Ramos (cell line): ENCODE measurements around the gene STARD13.

Experiments used
- in situ Hi-C: fragments of 300-500 bp; cut with MboI; formaldehyde crosslinking; loops from one replicate; pipeline ENCODE4 v1.14.3; 2022; ENCODE audit warnings: low sequenced_read_pairs; ENCODE audit not compliant: unreplicated experiment

The STARD13 gene

DNA sequence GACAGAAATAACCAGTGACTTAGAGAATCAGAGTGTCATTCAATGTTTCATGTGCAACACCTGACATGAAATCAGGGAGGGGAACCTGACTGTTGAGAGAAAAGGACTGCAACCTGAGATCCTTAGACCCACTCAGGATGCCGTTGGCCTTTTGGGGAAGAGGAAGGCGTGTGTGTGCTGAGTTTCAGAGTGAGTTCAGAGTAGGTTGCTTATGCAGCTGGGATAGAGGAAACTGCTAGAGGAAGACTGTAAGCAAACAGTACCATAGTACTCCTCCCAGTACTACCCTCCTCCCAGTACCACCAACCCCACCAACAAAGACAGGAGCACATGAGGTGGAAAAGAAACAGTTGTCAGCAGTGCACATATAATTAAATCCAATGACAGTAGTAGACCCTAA is 205.6 kb downstream of the STARD13 start:
- in situ Hi-C loops = no loop called here

DNA sequence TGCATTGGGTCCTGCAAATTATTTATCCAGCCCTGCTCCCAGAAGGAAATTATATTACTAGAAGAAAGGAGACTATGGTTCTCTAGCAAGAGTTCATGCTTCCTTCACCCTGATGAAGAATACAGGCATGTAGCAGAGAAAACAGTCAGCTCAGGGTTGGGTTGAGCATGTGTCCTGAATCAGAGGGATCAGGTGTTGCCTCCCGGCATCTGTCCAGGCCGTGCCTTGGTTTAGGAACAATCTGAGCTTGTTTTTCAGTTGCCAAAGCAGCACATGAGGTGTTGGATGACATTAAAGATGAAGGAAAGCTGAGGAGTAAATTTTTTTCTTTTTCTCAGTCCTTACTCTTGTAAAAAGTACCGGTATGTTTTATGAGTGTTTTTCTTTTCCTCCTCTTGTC is 207.3 kb downstream of the STARD13 start:
- in situ Hi-C loops = no loop called here

DNA sequence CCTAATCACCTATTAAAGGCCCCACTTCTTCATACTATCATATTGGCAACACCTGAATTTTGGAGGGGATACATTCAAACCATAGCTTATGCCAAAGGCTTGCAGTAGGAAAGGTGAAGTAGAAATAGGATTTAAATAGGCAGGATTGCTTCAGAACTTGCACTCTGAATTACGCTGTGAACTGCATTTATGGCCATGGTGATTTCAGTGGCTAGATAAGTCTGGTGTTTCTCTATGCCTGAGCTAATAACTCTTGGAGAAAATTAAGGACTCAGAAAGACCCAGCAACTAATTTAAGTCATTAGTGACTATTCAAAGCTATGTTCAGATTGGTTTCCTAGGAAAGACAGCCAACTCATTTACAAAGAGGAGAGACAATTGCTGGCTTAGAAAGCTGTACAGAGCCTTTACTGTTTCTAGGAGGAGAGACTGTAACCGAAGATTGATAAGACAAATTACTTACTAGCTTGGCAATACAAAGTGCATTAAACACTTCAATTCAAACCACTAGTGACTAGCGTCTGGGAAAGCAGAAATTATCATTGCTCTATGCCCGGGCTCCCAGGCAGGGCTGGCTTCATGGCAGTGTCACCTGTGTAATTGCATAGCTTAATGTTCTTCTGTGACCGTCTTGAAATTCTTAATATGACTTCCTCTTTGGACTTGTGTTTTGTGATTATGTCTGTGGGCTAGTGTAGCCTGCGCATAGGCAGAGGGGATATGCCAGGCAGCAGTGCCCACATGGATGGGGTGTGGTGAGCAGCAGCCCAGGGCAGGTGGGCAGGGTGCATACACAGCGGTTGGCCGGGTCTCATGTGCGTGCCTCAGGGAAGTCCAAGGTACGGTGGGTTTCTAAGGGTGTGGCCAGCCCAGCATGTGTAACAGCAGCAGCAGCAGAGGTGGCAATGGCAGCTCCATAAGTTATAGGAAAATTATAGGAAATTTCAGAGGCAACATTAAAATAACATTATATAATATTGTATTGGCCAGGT is 209.3 kb downstream of the STARD13 start:
- in situ Hi-C loops = no loop called here

DNA sequence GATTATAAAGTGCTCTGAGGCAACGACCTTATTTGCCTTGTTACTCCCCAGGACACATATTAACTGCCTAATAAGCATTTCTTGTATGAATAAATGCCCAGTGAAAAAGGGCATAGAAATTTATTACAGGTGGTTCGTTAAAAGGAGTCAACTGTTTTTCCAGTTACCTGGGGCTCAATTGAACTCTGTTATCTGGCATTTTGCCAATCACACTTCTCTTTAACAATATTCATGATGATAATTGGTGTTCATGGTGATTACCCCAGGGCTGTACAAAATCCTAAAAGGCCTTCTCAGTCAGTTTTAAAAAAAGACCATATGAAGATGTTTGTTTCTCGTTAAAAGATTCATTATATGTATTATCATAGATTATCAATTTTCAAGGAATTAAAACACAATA is 212.2 kb downstream of the STARD13 start:
- in situ Hi-C loops = no loop called here

DNA sequence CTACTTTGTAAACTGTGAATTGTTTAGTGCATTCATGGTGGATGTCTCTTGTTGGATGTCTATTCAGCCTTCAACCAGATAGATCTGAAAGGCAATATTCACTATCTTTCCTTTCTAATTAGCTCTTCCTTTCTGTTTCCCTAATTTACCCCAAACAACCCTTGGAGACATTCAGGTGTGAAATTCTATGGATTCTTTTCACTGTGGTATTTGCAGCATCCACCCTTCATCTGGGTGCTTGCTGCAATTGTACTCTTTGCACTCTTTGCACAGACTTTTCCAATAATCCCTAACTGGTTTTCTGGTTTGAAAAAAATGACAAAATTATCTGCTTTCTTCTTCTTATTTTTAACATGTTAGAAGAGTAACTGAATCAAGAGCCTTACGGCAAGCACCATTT is 212.8 kb downstream of the STARD13 start:
- in situ Hi-C loops = no loop called here

DNA sequence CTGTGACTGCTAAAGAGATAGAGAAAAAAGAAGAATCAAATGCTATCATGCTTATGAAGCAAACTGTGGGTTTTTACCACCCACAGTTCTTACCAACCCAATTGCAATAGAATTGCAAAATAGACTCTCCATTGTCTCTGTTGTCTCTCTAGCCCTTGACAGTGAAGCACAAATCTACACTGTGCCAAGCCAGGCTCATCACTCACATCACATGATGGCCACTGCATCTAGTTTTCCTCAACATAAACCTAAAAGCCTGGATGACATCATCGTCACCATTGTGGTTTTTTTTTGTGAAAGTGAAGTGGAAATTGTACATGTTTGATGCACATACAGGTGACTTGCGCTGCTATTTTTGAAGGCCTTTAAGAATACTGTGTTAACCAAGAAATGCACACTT is 213.3 kb downstream of the STARD13 start:
- in situ Hi-C loops = no loop called here

DNA sequence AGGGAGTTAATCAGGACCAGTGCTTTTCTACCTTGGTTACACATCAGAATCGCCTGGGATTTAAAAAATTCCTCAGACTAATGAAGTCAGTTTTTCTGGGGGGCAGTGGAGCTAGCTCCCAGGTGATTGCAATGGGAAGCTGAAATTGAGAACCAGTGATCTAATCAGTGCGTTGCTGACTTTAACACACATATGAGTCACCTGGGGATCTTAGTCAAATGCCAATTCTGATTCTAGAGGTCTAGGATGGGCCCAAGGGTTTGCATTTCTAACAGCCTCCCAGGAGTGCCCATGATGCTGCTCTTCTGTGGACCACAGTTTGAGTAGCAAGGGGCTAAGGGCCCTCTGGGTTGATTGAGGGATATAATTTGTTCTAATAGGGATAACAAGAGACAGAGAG is 214.8 kb downstream of the STARD13 start:
- in situ Hi-C loops = no loop called here

DNA sequence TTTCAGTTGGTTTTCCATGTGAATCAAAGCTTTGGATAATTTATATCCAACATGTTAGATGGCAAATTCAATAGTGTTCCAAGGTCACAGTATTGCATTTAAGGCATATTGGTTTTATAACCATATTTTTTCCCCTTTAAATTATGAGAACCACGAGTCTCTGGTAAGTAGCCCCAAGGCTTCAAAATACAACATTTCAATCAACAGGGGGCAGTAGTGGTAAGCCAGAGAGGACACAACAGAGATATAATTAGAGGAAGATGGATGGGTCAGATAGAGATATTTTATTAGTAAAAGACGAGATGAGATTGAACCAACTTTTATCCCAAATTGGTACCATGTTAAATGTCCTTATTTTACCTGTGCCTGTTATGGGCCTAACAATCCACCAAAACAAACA is 216.2 kb downstream of the STARD13 start:
- in situ Hi-C loops = no loop called here

DNA sequence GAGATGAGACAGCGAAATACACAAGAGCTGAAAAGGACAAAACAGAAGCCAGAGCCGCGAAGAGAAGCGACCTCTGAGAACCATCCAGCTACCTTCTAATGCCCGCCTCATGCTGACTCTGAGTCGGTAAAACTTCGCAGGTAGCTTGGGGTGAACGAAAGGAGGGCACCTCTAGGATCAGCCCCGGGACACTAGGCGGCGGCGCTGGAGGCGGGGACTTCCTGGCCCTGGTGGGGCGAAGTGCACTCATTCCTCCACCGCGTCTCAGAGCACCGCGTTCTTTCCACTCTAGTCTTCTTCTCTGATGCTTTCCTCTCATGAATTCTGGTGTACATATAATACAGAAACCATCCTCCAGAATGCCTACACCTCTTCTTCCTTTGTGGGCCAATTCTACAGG is 219.2 kb downstream of the STARD13 start:
- in situ Hi-C loops = no loop called here

DNA sequence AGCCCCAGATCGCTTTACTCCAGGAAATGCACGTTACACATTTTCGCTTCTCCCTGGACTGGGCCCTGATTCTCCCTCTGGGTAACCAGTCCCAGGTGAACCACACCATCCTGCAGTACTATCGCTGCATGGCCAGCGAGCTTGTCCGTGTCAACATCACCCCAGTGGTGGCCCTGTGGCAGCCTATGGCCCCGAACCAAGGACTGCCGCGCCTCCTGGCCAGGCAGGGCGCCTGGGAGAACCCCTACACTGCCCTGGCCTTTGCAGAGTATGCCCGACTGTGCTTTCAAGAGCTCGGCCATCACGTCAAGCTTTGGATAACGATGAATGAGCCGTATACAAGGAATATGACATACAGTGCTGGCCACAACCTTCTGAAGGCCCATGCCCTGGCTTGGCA is 224.7 kb downstream of the STARD13 start:
- in situ Hi-C loops = no loop called here

DNA sequence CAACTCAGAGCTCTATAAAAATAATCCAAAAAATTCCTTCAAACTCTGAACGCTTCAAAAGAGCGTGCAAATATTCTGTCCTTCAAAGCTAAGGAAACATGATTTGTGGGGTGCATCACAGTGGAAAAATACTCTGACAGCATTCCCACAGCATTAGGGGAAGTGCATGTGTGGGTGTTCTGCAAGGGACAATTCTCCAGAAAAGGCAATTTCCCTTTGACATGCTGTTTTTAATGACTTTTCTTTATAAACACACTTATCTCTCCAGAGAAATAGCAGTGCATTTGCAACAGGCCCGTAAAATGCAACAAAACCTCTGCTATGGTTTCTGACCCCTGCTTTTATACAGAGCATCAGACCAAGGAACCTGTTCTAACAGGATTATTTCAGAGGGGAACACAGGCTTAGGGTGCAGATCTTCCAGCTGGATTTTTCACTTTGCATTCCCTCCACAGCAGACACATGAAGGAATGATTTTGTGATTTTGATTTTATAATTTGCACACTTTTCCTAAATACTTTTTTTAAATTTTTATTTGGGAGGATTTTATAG is 226.7 kb downstream of the STARD13 start:
- in situ Hi-C loops = no loop called here

DNA sequence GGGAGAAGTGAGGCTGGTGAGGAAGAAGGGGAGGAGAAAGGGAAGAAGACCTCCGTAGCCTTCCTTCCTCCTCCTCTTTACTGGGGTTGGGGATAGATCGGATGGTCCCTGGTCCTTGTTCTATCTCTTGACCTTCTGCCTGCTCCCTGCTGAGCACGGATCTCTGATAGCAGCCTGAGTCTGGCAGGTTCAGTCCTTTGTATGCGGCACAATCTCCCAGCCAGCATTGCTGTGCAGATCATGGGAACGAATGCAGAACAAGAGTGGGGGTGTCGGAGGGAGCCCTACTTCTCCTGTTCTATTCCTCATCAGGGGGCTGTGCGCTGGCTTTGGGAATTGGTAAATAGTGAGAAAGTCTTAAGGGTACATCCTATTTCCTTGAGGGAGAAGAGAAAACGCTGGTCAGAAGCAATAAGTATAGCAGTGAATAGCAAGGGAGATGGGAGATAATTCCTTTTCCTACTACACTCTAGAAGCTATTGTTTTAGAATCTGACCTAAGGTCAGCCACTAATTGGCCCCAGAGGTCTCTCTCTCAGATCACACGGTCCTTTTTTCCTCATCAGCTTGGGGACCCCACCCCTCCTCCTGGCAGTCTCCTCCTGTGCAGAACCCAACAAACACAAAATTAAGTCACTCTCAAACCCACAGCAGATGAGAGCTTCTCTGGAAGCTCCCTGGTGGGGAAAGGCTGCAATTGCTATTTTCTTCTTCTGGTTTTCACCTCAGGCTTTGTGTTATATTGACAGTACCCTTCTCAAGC is 228.4 kb downstream of the STARD13 start:
- in situ Hi-C loops = no loop called here

DNA sequence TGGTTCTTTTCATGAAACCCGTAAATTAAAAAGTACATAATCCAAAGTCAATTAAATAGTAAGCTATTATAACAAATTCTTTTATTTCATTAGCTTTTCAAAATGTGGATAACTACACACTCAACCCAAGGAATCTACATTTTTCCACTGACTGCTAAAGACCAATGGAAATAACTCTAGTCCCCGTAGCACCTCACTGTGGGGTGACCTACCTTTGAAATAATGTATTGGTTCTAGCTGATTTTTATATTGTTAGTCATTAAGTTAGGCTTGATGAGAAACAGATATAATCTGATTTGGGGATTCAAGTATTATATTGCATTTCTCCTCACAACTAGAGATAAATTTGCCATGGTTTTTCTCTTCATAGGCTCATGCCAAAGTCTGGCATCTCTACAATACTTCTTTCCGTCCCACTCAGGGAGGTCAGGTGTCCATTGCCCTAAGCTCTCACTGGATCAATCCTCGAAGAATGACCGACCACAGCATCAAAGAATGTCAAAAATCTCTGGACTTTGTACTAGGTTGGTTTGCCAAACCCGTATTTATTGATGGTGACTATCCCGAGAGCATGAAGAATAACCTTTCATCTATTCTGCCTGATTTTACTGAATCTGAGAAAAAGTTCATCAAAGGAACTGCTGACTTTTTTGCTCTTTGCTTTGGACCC is 232.0 kb downstream of the STARD13 start:
- in situ Hi-C loops = no loop called here
